Endodermal cell (in vitro differentiated cells): Measurements from ENCODE around the gene MRPS24. TPM values are rescaled to one million over a fixed set of nuclear protein-coding genes. Genes with fewer than 3 reads are reported as not detected.

ENCODE experiments used
- total RNA-seq, 2 donors: library from RNA; stranded (reverse); fragmentation: NEBNext Ultra II Directional in 1 of 2; extraction: Animal tissue kit (Norgen Biotek cat#: 25700) in 1 of 2; gene quantifications; 2 replicates in 1 of 2; 3 replicates in 1 of 2; pipeline ENCODE4 v1.2.1, GENCODE V29; 2021

The MRPS24 gene
- total RNA-seq, 2 donors from 2014 or later, result 86.5 to 91.0 TPM

Other genes starting within 250 kb of the MRPS24 start
- 100 to 1,000 TPM; 104 to 144 TPM for gene COA1, start 140.0 kb downstream of the MRPS24 start, total RNA-seq
- 10 to 100 TPM; 32.0 to 41.2 TPM for gene BLVRA, start 110.8 kb downstream of the MRPS24 start, total RNA-seq
- gene URGCP, start 37.1 kb upstream of the MRPS24 start, total RNA-seq, result 10 to 100 TPM; 23.2 to 23.8 TPM
- 10 to 100 TPM in 1 of 2 donors, 1 to 10 TPM in 1; 10.0 to 10.7 TPM for gene UBE2D4, start 56.9 kb upstream of the MRPS24 start, total RNA-seq
- gene SPDYE1, start 128.4 kb upstream of the MRPS24 start, total RNA-seq, result under 1 TPM in 1 of 2 donors, not detected in 1; 0.15 TPM
- gene DBNL, start 175.2 kb upstream of the MRPS24 start, total RNA-seq, result 10 to 100 TPM; 47.0 to 50.9 TPM
- gene PGAM2, start 196.1 kb upstream of the MRPS24 start, total RNA-seq, result 1 to 10 TPM; 1.2 to 1.3 TPM
- 10 to 100 TPM; 23.6 to 27.0 TPM for gene POLM, start 213.0 kb upstream of the MRPS24 start, total RNA-seq
- 10 to 100 TPM; 55.2 to 65.8 TPM for gene AEBP1, start 234.8 kb upstream of the MRPS24 start, total RNA-seq